Neural progenitor cell (in vitro differentiated cells): ENCODE measurements around the gene DLG2. TPM values are rescaled to one million over a fixed set of nuclear protein-coding genes. Genes with fewer than 3 reads are reported as not detected.

Experiments
- DNase-seq: peaks from one replicate; pipeline ENCODE4 v3.0.0-alpha.2; 2016; ENCODE audit warnings: low spot score
- H2AFZ ChIP-seq: fragments of 200-600 bp; sonication (generic); replicated peaks from 2 replicates; pipeline ENCODE4 v1.6.1; 2016; ENCODE audit warnings: antibody characterized with exemption
- H3F3A ChIP-seq: fragments of 200-600 bp; sonication (generic); 2 replicates; pipeline ENCODE4 v1.6.1; 2016; ENCODE audit warnings: antibody characterized with exemption, low read depth
- H3K27ac ChIP-seq: fragments of 200-600 bp; sonication (generic); 2 replicates; pipeline ENCODE4 v1.5.1; 2016; ENCODE audit warnings: mild to moderate bottlenecking
- H3K27me3 ChIP-seq: fragments of 200-600 bp; sonication (generic); 2 replicates; pipeline ENCODE4 v1.6.1; 2016; ENCODE audit warnings: mild to moderate bottlenecking, moderate library complexity
- H3K36me3 ChIP-seq: fragments of 200-600 bp; sonication (generic); 2 replicates; pipeline ENCODE4 v1.5.1; 2016
- H3K4me1 ChIP-seq: fragments of 200-600 bp; sonication (generic); 2 replicates; pipeline ENCODE4 v1.6.1; 2016; ENCODE audit warnings: mixed run types
- H3K4me2 ChIP-seq: fragments of 200-600 bp; sonication (generic); 2 replicates; pipeline ENCODE4 v1.6.1; 2016
- H3K4me3 ChIP-seq: fragments of 200-600 bp; sonication (generic); 2 replicates; pipeline ENCODE4 v1.5.1; 2016
- H3K79me2 ChIP-seq: fragments of 200-600 bp; sonication (generic); 2 replicates; pipeline ENCODE4 v1.6.1; 2016; ENCODE audit warnings: low read depth
- H3K9ac ChIP-seq: fragments of 200-600 bp; sonication (generic); 2 replicates; pipeline ENCODE4 v1.6.1; 2016
- H3K9me3 ChIP-seq: fragments of 200-600 bp; sonication (generic); 2 replicates; pipeline ENCODE4 v1.5.1; 2016; ENCODE audit warnings: low read depth
- H4K20me1 ChIP-seq: fragments of 200-600 bp; sonication (generic); 2 replicates; pipeline ENCODE4 v1.6.1; 2016; ENCODE audit warnings: low read depth
- H3K27ac Mint-ChIP-seq: 3 replicates; pipeline ENCODE4 v1.8.0; 2021; ENCODE audit warnings: mixed read lengths
- H3K27me3 Mint-ChIP-seq: 2 replicates; pipeline ENCODE4 v1.8.0; 2022; ENCODE audit warnings: low read depth, mild to moderate bottlenecking, inconsistent platforms, moderate library complexity, mixed read lengths; ENCODE audit not compliant: insufficient read depth
- H3K36me3 Mint-ChIP-seq: 3 replicates; pipeline ENCODE4 v1.8.0; 2021; ENCODE audit warnings: mixed read lengths
- H3K4me1 Mint-ChIP-seq: 3 replicates; pipeline ENCODE4 v1.8.0; 2021; ENCODE audit warnings: mixed read lengths
- H3K4me3 Mint-ChIP-seq: 3 replicates; pipeline ENCODE4 v1.8.0; 2021; ENCODE audit warnings: mild to moderate bottlenecking, moderate library complexity, mixed read lengths
- H3K9me3 Mint-ChIP-seq: 3 replicates; pipeline ENCODE4 v1.8.0; 2020; ENCODE audit warnings: mixed read lengths
- EZH2 ChIP-seq: fragments of 200-600 bp; sonication (generic); IDR thresholded peaks from 2 replicates; pipeline ENCODE4 v1.6.1; 2017; ENCODE audit warnings: antibody characterized with exemption, mild to moderate bottlenecking, moderate library complexity
- EZH2phosphoT487 ChIP-seq: fragments of 200-600 bp; sonication (generic); IDR thresholded peaks from 2 replicates; pipeline ENCODE4 v1.6.1; 2017; ENCODE audit warnings: antibody characterized with exemption
- total RNA-seq: library from RNA; depleted of rRNA; stranded (reverse); fragments of >200 nt; gene quantifications from 2 replicates; pipeline ENCODE4 v1.2.3, GENCODE V29; 2015; ENCODE audit warnings: low replicate concordance
- TF ChIP-seq, protein P1 (sequence below): fragments of 200-600 bp; sonication (generic); IDR thresholded peaks from 2 replicates; pipeline ENCODE4 v1.5.1; 2017; ENCODE audit warnings: antibody characterized with exemption, mild to moderate bottlenecking

Gene DLG2
- total RNA-seq, 1 donor from 2014 or later = 7.5 TPM

DNA sequence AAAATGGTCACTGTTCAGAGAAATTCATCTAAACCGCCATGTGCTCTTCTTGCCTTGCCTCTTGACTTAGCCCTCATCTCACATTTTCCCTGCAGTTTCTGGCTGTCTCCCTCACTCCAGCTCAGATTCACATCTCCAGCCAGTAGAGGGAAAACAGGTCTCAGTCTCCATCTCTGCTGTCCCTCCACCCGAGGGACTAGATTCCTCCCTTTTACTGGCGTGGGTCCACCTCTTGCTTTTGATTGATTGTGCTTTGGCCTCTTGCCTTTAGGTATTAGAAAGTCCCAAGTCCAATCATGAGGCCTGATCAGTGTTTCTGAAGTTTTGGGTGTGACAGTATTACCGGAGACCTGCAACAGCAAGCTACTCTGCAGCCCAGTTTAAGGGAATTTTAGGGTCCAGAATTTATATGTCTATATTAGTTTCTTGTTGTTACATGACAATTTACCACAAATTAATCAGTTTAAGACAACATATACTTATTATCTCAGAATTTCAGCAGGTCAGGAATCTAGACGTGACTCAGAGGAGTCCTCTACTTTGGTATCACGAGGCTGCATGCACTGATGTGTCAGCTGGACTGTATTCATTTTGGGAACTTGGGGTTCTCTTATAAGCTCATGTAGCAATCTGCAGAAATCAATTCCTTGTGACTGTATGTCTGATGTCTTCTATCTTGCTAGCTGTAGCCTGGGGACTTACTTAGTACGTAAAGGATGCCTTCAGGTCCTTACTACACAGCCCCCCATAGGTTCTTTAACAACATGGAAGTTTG lies 1535.7 kb downstream of the DLG2 start:
- Histone ChIP-seq H3K4me3 (no peak overlapping the region), H3K9me3 (no peaks in the 10 kb centered on the region), H4K20me1 (no peaks in the 10 kb centered on the region), H3K36me3 (no peaks in the 10 kb centered on the region), H2AFZ (no peak overlapping the region), H3K4me1 (no peaks in the 10 kb centered on the region), H3K27me3 (no peaks in the 10 kb centered on the region), H3F3A (no peaks in the 10 kb centered on the region), H3K79me2 (no peaks in the 10 kb centered on the region), H3K27ac (no peak overlapping the region), H3K4me2 (no peak overlapping the region), H3K9ac (no peak overlapping the region)
- Mint-ChIP-seq H3K36me3 (no peaks in the 10 kb centered on the region), H3K9me3 (no peaks in the 10 kb centered on the region), H3K27me3 (no peaks in the 10 kb centered on the region), H3K4me3 (no peak overlapping the region), H3K27ac (no peak overlapping the region), H3K4me1 (no peaks in the 10 kb centered on the region)
- no peak for DNase-seq
- TF ChIP-seq, protein P1, sequence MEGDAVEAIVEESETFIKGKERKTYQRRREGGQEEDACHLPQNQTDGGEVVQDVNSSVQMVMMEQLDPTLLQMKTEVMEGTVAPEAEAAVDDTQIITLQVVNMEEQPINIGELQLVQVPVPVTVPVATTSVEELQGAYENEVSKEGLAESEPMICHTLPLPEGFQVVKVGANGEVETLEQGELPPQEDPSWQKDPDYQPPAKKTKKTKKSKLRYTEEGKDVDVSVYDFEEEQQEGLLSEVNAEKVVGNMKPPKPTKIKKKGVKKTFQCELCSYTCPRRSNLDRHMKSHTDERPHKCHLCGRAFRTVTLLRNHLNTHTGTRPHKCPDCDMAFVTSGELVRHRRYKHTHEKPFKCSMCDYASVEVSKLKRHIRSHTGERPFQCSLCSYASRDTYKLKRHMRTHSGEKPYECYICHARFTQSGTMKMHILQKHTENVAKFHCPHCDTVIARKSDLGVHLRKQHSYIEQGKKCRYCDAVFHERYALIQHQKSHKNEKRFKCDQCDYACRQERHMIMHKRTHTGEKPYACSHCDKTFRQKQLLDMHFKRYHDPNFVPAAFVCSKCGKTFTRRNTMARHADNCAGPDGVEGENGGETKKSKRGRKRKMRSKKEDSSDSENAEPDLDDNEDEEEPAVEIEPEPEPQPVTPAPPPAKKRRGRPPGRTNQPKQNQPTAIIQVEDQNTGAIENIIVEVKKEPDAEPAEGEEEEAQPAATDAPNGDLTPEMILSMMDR = no peak
- no peak for TF ChIP-seq EZH2
- TF ChIP-seq EZH2phosphoT487 = no peak

DNA sequence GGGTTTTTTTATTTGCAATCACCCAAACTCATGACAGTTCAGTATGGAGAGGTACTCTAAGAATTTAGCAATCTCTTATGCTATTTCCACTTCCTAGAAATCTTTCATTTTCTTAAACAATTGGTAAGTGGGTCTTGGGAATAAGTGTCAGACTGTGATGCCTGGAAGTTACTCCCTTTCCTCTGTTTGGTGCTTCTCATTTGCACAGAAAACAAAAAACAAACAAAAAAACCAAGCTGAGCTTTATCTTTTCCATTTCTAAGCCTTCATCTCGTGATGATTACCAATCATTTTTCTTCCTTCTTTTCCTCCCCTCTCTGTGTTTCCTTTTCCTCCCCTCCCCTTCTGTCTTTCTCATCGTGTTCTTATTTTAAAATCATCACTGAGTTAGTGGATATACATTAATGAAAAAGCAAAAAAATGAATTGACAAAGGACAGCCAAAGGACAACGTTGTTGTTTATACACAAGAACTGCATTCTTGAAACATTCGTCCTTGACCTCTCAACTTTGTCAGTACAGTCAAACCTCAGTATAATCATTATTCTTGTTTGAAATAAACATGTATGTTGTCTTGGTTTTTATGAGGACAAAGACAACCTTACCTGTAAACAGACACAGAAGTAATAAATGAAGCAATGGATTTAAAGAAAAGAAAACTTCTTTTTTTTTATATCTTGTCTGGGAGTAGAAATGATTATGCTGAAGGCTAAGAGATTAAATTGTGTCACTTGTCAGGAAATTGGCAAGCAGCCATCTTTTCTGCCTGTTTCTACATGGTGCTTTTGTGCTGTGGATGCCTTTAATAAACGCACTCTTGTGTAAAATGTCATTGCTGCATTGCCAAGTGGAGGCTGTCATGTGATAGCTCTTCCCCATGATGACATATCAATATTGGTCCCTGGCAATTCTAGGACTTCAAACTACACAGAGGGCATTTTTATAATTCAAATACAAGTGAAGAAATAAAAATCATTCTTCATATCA lies 1537.8 kb downstream of the DLG2 start:
- Mint-ChIP-seq H3K4me3 (no peak overlapping the region), H3K4me1 (no peaks in the 10 kb centered on the region), H3K27me3 (no peaks in the 10 kb centered on the region), H3K27ac (no peak overlapping the region), H3K36me3 (no peaks in the 10 kb centered on the region), H3K9me3 (no peaks in the 10 kb centered on the region)
- no peak for TF ChIP-seq EZH2
- H3K79me2 ChIP-seq = no peaks in the 10 kb centered on the region
- H3K36me3 ChIP-seq = no peaks in the 10 kb centered on the region
- no peaks in the 10 kb centered on the region for H4K20me1 ChIP-seq
- no peaks in the 10 kb centered on the region for H3F3A ChIP-seq
- DNase-seq = no peak
- H3K27me3 ChIP-seq = no peaks in the 10 kb centered on the region
- no peaks in the 10 kb centered on the region for H3K4me1 ChIP-seq
- H3K9ac ChIP-seq = no peak overlapping the region
- H3K27ac ChIP-seq = no peak overlapping the region
- no peaks in the 10 kb centered on the region for H3K9me3 ChIP-seq
- no peak overlapping the region for H3K4me3 ChIP-seq
- H3K4me2 ChIP-seq = no peak overlapping the region
- H2AFZ ChIP-seq = no peak overlapping the region

DNA sequence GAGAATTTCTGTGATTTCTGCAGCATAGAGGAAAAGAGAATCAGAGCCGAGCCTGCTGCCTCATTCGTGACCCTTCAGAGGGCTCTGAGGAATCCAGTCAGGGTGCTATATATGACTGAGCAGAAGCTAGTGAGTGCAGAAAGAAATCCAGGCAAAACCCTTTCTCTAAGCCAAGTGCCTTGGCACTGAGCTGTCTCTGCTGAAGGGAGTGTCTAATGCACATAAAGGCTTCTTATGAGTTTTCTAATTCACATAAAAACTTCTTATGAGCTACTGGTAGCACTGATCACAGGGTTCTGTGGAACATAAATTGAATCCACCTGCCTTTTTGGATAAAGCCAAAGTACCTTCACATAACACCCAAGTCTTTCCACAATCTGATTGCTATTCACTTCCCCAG lies 1555.3 kb downstream of the DLG2 start:
- Histone ChIP-seq H3F3A (no peaks in the 10 kb centered on the region), H4K20me1 (no peaks in the 10 kb centered on the region), H3K4me1 (no peaks in the 10 kb centered on the region), H3K27me3 (no peaks in the 10 kb centered on the region), H3K27ac (no peak overlapping the region), H2AFZ (no peak overlapping the region), H3K9ac (no peak overlapping the region), H3K36me3 (no peaks in the 10 kb centered on the region), H3K4me3 (no peak overlapping the region), H3K4me2 (no peak overlapping the region), H3K79me2 (no peaks in the 10 kb centered on the region), H3K9me3 (no peaks in the 10 kb centered on the region)
- no peak for DNase-seq
- H3K9me3 Mint-ChIP-seq = no peaks in the 10 kb centered on the region
- no peaks in the 10 kb centered on the region for H3K36me3 Mint-ChIP-seq
- no peak overlapping the region for H3K4me3 Mint-ChIP-seq
- H3K27me3 Mint-ChIP-seq = no peaks in the 10 kb centered on the region
- H3K4me1 Mint-ChIP-seq = no peaks in the 10 kb centered on the region
- TF ChIP-seq, protein P1 = no peak
- TF ChIP-seq EZH2phosphoT487 (no peak), EZH2 (no peak)
- H3K27ac Mint-ChIP-seq = no peak overlapping the region
